Measurements from ENCODE around the gene ZNF593OS. TPM values are rescaled to one million over a fixed set of nuclear protein-coding genes. Genes with fewer than 3 reads are reported as not detected.

Gene ZNF593OS
- total and polyA plus RNA-seq, 10 of the 15 experiments (the other 5 are each of a cell fraction or from before 2014, with no cell fraction given) = 0.16 to 1.7 (median 0.59) TPM; not detected in 6

- DNase-seq (ENCODE audit: low read depth, low spot score) (no peak), FAIRE-seq (no peak), ATAC-seq (peak; percentile 58)
- H4K20me1 ChIP-seq (ENCODE audit: control insufficient read depth, insufficient read depth) = no peaks in the 10 kb centered on the region
- H3K9ac ChIP-seq (ENCODE audit: control insufficient read depth, insufficient read depth, low read length) = no peak overlapping the region
- H3K27ac ChIP-seq (ENCODE audit: control insufficient read depth, insufficient read depth) = no peak overlapping the region
- H3K9me3 ChIP-seq (replicated peaks; ENCODE audit: control insufficient read depth, insufficient read depth, low read length) = no peaks in the 10 kb centered on the region; the same call in 2 of the 3 replicates
- H3K4me2 ChIP-seq (ENCODE audit: control insufficient read depth, insufficient read depth) = peak overlapping the region; percentile 84
- in situ Hi-C loops (cut with MboI) (no loop called here), intact Hi-C loops (cut with micrococcal nuclease; ENCODE audit: unreplicated experiment) (loop anchor here (5.0 to 10.0 kb wide), 2 partner anchors 57 to 231 kb away; no protein-coding TSS in a partner anchor)
- BruUV-seq (replicated peaks) = no TSS peak
- H3K4me3 ChIP-seq = peak overlapping the region; percentile 44; the same call in 1 of the 2 replicates
- H3K27me3 ChIP-seq (replicated peaks in 1 of 2; ENCODE audit: control insufficient read depth in 2 of 2, insufficient read depth in 2 of 2, low read length in 1 of 2) = peaks cover 3 to 13% of the 10 kb centered on the region in 2 experiments
- TF ChIP-seq, protein P1, sequence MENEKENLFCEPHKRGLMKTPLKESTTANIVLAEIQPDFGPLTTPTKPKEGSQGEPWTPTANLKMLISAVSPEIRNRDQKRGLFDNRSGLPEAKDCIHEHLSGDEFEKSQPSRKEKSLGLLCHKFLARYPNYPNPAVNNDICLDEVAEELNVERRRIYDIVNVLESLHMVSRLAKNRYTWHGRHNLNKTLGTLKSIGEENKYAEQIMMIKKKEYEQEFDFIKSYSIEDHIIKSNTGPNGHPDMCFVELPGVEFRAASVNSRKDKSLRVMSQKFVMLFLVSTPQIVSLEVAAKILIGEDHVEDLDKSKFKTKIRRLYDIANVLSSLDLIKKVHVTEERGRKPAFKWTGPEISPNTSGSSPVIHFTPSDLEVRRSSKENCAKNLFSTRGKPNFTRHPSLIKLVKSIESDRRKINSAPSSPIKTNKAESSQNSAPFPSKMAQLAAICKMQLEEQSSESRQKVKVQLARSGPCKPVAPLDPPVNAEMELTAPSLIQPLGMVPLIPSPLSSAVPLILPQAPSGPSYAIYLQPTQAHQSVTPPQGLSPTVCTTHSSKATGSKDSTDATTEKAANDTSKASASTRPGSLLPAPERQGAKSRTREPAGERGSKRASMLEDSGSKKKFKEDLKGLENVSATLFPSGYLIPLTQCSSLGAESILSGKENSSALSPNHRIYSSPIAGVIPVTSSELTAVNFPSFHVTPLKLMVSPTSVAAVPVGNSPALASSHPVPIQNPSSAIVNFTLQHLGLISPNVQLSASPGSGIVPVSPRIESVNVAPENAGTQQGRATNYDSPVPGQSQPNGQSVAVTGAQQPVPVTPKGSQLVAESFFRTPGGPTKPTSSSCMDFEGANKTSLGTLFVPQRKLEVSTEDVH (IDR thresholded peaks at IDR 0.05; ENCODE audit: low read depth, partially characterized antibody) = no peak
- TF ChIP-seq RELA (IDR thresholded peaks at IDR 0.05; ENCODE audit: borderline replicate concordance, partially characterized antibody) (no peak), YY1 (IDR thresholded peaks at IDR 0.05; ENCODE audit: low read depth, low read length) (peak; percentile 82), SMARCA5 (IDR thresholded peaks at IDR 0.05) (peak; percentile 43; the same call in 1 of the 2 replicates), GATAD2B (conservative IDR thresholded peaks at IDR 0.05; ENCODE audit: low read depth) (peak; percentile 46; the same call in 1 of the 2 replicates), RAD21 (IDR thresholded peaks at IDR 0.05; ENCODE audit: insufficient read depth, low read depth, low read length) (peak; percentile 28; the same call in 1 of the 2 replicates)
- TF ChIP-seq, protein P2, sequence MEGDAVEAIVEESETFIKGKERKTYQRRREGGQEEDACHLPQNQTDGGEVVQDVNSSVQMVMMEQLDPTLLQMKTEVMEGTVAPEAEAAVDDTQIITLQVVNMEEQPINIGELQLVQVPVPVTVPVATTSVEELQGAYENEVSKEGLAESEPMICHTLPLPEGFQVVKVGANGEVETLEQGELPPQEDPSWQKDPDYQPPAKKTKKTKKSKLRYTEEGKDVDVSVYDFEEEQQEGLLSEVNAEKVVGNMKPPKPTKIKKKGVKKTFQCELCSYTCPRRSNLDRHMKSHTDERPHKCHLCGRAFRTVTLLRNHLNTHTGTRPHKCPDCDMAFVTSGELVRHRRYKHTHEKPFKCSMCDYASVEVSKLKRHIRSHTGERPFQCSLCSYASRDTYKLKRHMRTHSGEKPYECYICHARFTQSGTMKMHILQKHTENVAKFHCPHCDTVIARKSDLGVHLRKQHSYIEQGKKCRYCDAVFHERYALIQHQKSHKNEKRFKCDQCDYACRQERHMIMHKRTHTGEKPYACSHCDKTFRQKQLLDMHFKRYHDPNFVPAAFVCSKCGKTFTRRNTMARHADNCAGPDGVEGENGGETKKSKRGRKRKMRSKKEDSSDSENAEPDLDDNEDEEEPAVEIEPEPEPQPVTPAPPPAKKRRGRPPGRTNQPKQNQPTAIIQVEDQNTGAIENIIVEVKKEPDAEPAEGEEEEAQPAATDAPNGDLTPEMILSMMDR (IDR thresholded peaks at IDR 0.05 in 2 of 3, conservative IDR thresholded peaks at IDR 0.05 in 1 of 3; ENCODE audit: control insufficient read depth in 2 of 3, extremely low read depth in 1 of 3, insufficient read depth in 1 of 3, low read depth in 3 of 3, low read length in 3 of 3) = peak; percentile 23 to 45 (median 23); a peak in 4 of 6 replicates
- TF ChIP-seq, protein P3, sequence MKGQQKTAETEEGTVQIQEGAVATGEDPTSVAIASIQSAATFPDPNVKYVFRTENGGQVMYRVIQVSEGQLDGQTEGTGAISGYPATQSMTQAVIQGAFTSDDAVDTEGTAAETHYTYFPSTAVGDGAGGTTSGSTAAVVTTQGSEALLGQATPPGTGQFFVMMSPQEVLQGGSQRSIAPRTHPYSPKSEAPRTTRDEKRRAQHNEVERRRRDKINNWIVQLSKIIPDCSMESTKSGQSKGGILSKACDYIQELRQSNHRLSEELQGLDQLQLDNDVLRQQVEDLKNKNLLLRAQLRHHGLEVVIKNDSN (IDR thresholded peaks at IDR 0.05; ENCODE audit: borderline replicate concordance, extremely low read length, insufficient read depth, low read depth, low read length) = peak; percentile 57
- H3K4me1 ChIP-seq (ENCODE audit: control insufficient read depth, insufficient read depth, low read length) = peaks cover 4% of the 10 kb centered on the region
- 22% methylated on average over 46 of the region's 72 CpGs for WGBS (ENCODE audit: insufficient coverage, insufficient replicate concordance, low lambda C conversion rate, missing lambda C conversion rate)
- H3K36me3 ChIP-seq (ENCODE audit: control insufficient read depth in 2 of 2, insufficient read depth in 2 of 2, low read length in 1 of 2) = no peaks in the 10 kb centered on the region
- CTCF ChIA-PET = interaction anchor here (0.6 to 1.8 kb wide), 3 partner anchors 70 to 1472 kb away, joined by 3 to 8 read pairs (median 4); partner anchors contain the start of gene CEP85
- H3K79me2 ChIP-seq (ENCODE audit: control insufficient read depth, insufficient read depth, low read length) = no peaks in the 10 kb centered on the region
- RAD21 ChIA-PET (ENCODE audit: unreplicated experiment) = interaction anchor here (0.6 to 0.7 kb wide), 2 partner anchors 128 to 328 kb away, joined by 3 read pairs; no protein-coding TSS in a partner anchor
- peak overlapping the region; percentile 34 for H2AFZ ChIP-seq (ENCODE audit: control insufficient read depth, low read depth, low read length)
- POLR2A ChIA-PET = no interaction called here
- SMC1A ChIA-PET (ENCODE audit: uncharacterized antibody, unreplicated experiment) = no interaction called here
These were observed 7.4 kb downstream of the ZNF593OS start for GRCh38 chr1:26164036-26164860.

All from GM12878 (cell line).